Peyer's patch (tissue), 4 donors: ENCODE data around the gene AFMID. TPM values are rescaled to one million over a fixed set of nuclear protein-coding genes. Genes with fewer than 3 reads are reported as not detected.
"Not testable (repeated sequence)": the region's sequence is repeated elsewhere in the genome, so short reads cannot be mapped to it uniquely, and the experiment has no call there.

Source experiments
- DNase-seq, 3 donors: peaks; one replicate each; pipeline ENCODE4 v3.0.0-alpha.2; 2017 to 2019
- H3K27ac ChIP-seq, 4 donors: fragments of 200-600 bp; sonication (generic); one replicate each; pipeline ENCODE4 v1.5.1; 2016 to 2019
- H3K27me3 ChIP-seq, 2 donors: fragments of 200-600 bp; sonication (generic); one replicate each; pipeline ENCODE4 v1.5.1; 2019
- H3K36me3 ChIP-seq, 3 donors: fragments of 200-600 bp; sonication (generic); one replicate each; pipeline ENCODE4 v1.5.1; 2016 to 2019
- H3K4me1 ChIP-seq, 4 donors: fragments of 200-600 bp; sonication (generic); one replicate each; pipeline ENCODE4 v1.5.1; 2016 to 2019
- H3K4me3 ChIP-seq, 4 donors: fragments of 200-600 bp; sonication (generic); 1 replicate in 3 of 4; 2 replicates in 1 of 4; pipeline ENCODE4 v1.5.1; 2016 to 2019; ENCODE audit warnings: mild to moderate bottlenecking in 1 of 4
- H3K9me3 ChIP-seq, 4 donors: fragments of 200-600 bp; sonication (generic); one replicate each; pipeline ENCODE4 v1.5.1; 2016 to 2019; ENCODE audit warnings: mild to moderate bottlenecking in 1 of 4
- CTCF ChIP-seq, 6 experiments: fragments of 450-650 bp in 4 of 6; fragments of 200-600 bp in 2 of 6; sonication (generic) in 1 of 6; IDR thresholded peaks; one replicate each; pipeline ENCODE4 v1.5.1; 2017 to 2019; ENCODE audit warnings: antibody characterized with exemption in 6 of 6, mild to moderate bottlenecking in 3 of 6, moderate library complexity in 1 of 6
- POLR2A ChIP-seq, 2 donors: fragments of 450-650 bp; IDR thresholded peaks; one replicate each; pipeline ENCODE4 v1.5.1; 2017; ENCODE audit warnings: antibody characterized with exemption in 2 of 2, mild to moderate bottlenecking in 2 of 2, moderate library complexity in 2 of 2
- total RNA-seq, 4 donors: library from RNA; depleted of rRNA; stranded (reverse); fragments of >200 nt; gene quantifications; one replicate each; pipeline ENCODE4 v1.1.0, GENCODE V29; 2016

Gene AFMID
- total RNA-seq, 4 donors from 2014 or later: 28.2 to 98.2 (median 51.7) TPM

GRCh38 chr17:78231991-78232858, 45.1 kb downstream of the AFMID start:
- no peak for TF ChIP-seq POLR2A (IDR thresholded peaks at IDR 0.05)
- TF ChIP-seq CTCF (IDR thresholded peaks at IDR 0.05): no peak
- Histone ChIP-seq H3K27ac (no peak overlapping the region), H3K4me3 (peak overlapping the region in 2 of 4 donors; percentile 12 to 19), H3K4me1 (peaks cover 0 to 9% (median 3%) of the 10 kb centered on the region in 4 donors), H3K36me3 (no peaks in the 10 kb centered on the region), H3K27me3 (peaks cover 0 to 14% of the 10 kb centered on the region in 2 donors), H3K9me3 (no peaks in the 10 kb centered on the region)
- no peak for DNase-seq

GRCh38 chr17:78232859-78233173, 45.7 kb downstream of the AFMID start:
- H3K4me1 ChIP-seq: peaks cover 0 to 9% (median 3%) of the 10 kb centered on the region in 4 donors
- H3K9me3 ChIP-seq: no peaks in the 10 kb centered on the region
- no peak overlapping the region for H3K4me3 ChIP-seq
- H3K27ac ChIP-seq: no peak overlapping the region
- TF ChIP-seq CTCF (IDR thresholded peaks at IDR 0.05): no peak
- TF ChIP-seq POLR2A (IDR thresholded peaks at IDR 0.05): no peak
- no peak for DNase-seq
- H3K36me3 ChIP-seq: no peaks in the 10 kb centered on the region
- peaks cover 0 to 14% of the 10 kb centered on the region in 2 donors for H3K27me3 ChIP-seq

- no peak overlapping the region for H3K4me3 ChIP-seq
- peaks cover 0 to 14% of the 10 kb centered on the region in 2 donors for H3K27me3 ChIP-seq
- no peak overlapping the region for H3K27ac ChIP-seq
- DNase-seq: no peak
- no peak for TF ChIP-seq POLR2A (IDR thresholded peaks at IDR 0.05)
- no peak for TF ChIP-seq CTCF (IDR thresholded peaks at IDR 0.05)
- H3K9me3 ChIP-seq: no peaks in the 10 kb centered on the region
- no peaks in the 10 kb centered on the region for H3K36me3 ChIP-seq
- peaks cover 0 to 9% (median 3%) of the 10 kb centered on the region in 4 donors for H3K4me1 ChIP-seq
Observed at GRCh38 chr17:78233678-78234077, 46.5 kb downstream of the AFMID start.

GRCh38 chr17:78234261-78234865, 47.2 kb downstream of the AFMID start:
- H3K4me1 ChIP-seq: peaks cover 0 to 9% (median 3%) of the 10 kb centered on the region in 4 donors
- H3K36me3 ChIP-seq: no peaks in the 10 kb centered on the region
- DNase-seq: no peak
- H3K9me3 ChIP-seq: no peaks in the 10 kb centered on the region
- no peak overlapping the region for H3K4me3 ChIP-seq
- H3K27me3 ChIP-seq: peaks cover 0 to 14% of the 10 kb centered on the region in 2 donors
- no peak overlapping the region for H3K27ac ChIP-seq
- TF ChIP-seq CTCF (IDR thresholded peaks at IDR 0.05) (no peak), POLR2A (IDR thresholded peaks at IDR 0.05) (no peak)

- not testable (repeated sequence) for H3K4me3 ChIP-seq, H3K9me3 ChIP-seq, H3K27ac ChIP-seq, H3K36me3 ChIP-seq, DNase-seq, H3K4me1 ChIP-seq
- H3K27me3 ChIP-seq: peaks cover 0 to 14% of the 10 kb centered on the region in 2 donors
Observed at GRCh38 chr17:78235022-78235421, 47.9 kb downstream of the AFMID start.

GRCh38 chr17:78235885-78236284, 48.7 kb downstream of the AFMID start:
- Histone ChIP-seq H3K4me3 (no peak overlapping the region), H3K27me3 (peaks cover 0 to 14% of the 10 kb centered on the region in 2 donors), H3K36me3 (no peaks in the 10 kb centered on the region), H3K4me1 (peaks cover 0 to 9% (median 3%) of the 10 kb centered on the region in 4 donors), H3K27ac (no peak overlapping the region), H3K9me3 (no peaks in the 10 kb centered on the region)
- no peak for DNase-seq
- TF ChIP-seq POLR2A (IDR thresholded peaks at IDR 0.05) (no peak), CTCF (IDR thresholded peaks at IDR 0.05) (no peak)
